Measurements from ENCODE around the gene BCL11B.
"Not testable (repeated sequence)": the region's sequence is repeated elsewhere in the genome, so short reads cannot be mapped to it uniquely, and the experiment has no call there.

Gene BCL11B

GRCh38 chr14:99194736-99195135 lies 77.3 kb downstream of the BCL11B start:
- no peak for DNase-seq

- DNase-seq = no peak
These were observed 77.9 kb downstream of the BCL11B start for GRCh38 chr14:99194136-99194535.

- no peak for DNase-seq
These were observed 79.2 kb downstream of the BCL11B start for GRCh38 chr14:99192830-99193229.

- DNase-seq = no peak
These were observed 79.9 kb downstream of the BCL11B start for GRCh38 chr14:99192028-99192621.

- DNase-seq = no peak
These were observed 80.5 kb downstream of the BCL11B start for GRCh38 chr14:99191395-99192027.

GRCh38 chr14:99190696-99191394 lies 81.2 kb downstream of the BCL11B start:
- DNase-seq = peak in 1 of 2 donors; percentile 19

GRCh38 chr14:99189201-99189801 lies 82.7 kb downstream of the BCL11B start:
- DNase-seq = no peak

GRCh38 chr14:99188731-99189191 lies 83.2 kb downstream of the BCL11B start:
- DNase-seq = no peak

- DNase-seq = no peak
These were observed 84.1 kb downstream of the BCL11B start for GRCh38 chr14:99187858-99188257.

- no peak for DNase-seq
These were observed 84.9 kb downstream of the BCL11B start for GRCh38 chr14:99186956-99187690.

- DNase-seq = not testable (repeated sequence)
These were observed 85.7 kb downstream of the BCL11B start for GRCh38 chr14:99186336-99186735.

GRCh38 chr14:99185436-99186068 lies 86.4 kb downstream of the BCL11B start:
- no peak for DNase-seq

GRCh38 chr14:99183716-99184115 lies 88.3 kb downstream of the BCL11B start:
- no peak for DNase-seq

- DNase-seq = no peak
These were observed 88.7 kb downstream of the BCL11B start for GRCh38 chr14:99183311-99183710.

GRCh38 chr14:99182548-99183250 lies 89.3 kb downstream of the BCL11B start:
- no peak for DNase-seq

GRCh38 chr14:99181804-99182520 lies 90.0 kb downstream of the BCL11B start:
- no peak for DNase-seq

- DNase-seq = no peak
These were observed 90.8 kb downstream of the BCL11B start for GRCh38 chr14:99181241-99181640.

GRCh38 chr14:99179946-99180345 lies 92.1 kb downstream of the BCL11B start:
- DNase-seq = no peak

GRCh38 chr14:99179506-99179905 lies 92.5 kb downstream of the BCL11B start:
- no peak for DNase-seq

- DNase-seq = no peak
These were observed 93.8 kb downstream of the BCL11B start for GRCh38 chr14:99177886-99178835.
